ENCODE results near the gene ZSWIM4.

ZSWIM4 gene

GRCh38 chr19:13880059-13881043, 85.1 kb downstream of the ZSWIM4 start:
- DNase-seq = peak; percentile 98

- DNase-seq = no peak
These were observed 86.0 kb downstream of the ZSWIM4 start for GRCh38 chr19:13881251-13881691.
